A673 (cell line): Measurements from ENCODE around the gene NPPC. TPM values are rescaled to one million over a fixed set of nuclear protein-coding genes. Genes with fewer than 3 reads are reported as not detected.

Source experiments
- BruUV-seq: library from RNA; stranded (reverse); fragments of 400-500 nt; replicated peaks from 2 replicates; lab custom pipeline; 2021; lab: Mats Ljungman, UMichigan
- CTCF ChIA-PET: fragments of 300-600 bp; sonication (Branson Sonifier 250); formaldehyde crosslinking; loops from one replicate; lab custom pipeline; 2022; ENCODE audit warnings: antibody characterized with exemption; lab: Charles Lee
- POLR2A ChIA-PET: fragments of 300-600 bp; sonication (Branson Sonifier 250); formaldehyde crosslinking; loops from one replicate; lab custom pipeline; 2022; ENCODE audit warnings: antibody characterized with exemption; ENCODE audit not compliant: low non-redundant PET; lab: Charles Lee
- DNase-seq: peaks from one replicate; pipeline ENCODE4 v3.0.0-alpha.2; 2015; ENCODE audit warnings: low spot score
- H3K27ac ChIP-seq: fragments of 200-600 bp; sonication (generic); 2 replicates; pipeline ENCODE4 v1.5.1; 2016; ENCODE audit warnings: mixed run types, low read depth, mild to moderate bottlenecking, mixed read lengths, antibody characterized with exemption, low read length; ENCODE audit not compliant: poor library complexity, severe bottlenecking
- H3K27me3 ChIP-seq: fragments of 200-600 bp; sonication (generic); replicated peaks from 2 replicates; pipeline ENCODE4 v1.6.1; 2017; ENCODE audit warnings: mixed run types, low read depth, mild to moderate bottlenecking, mixed read lengths, antibody characterized with exemption, low read length; ENCODE audit not compliant: insufficient read depth, poor library complexity
- H3K36me3 ChIP-seq: fragments of 200-600 bp; sonication (generic); 2 replicates; pipeline ENCODE4 v1.6.1; 2016; ENCODE audit warnings: mixed run types, mild to moderate bottlenecking, mixed read lengths, antibody characterized with exemption, low read length; ENCODE audit not compliant: insufficient read depth, poor library complexity, severe bottlenecking
- H3K4me1 ChIP-seq: fragments of 200-600 bp; sonication (generic); 2 replicates; pipeline ENCODE4 v1.6.1; 2017; ENCODE audit warnings: mixed run types, mild to moderate bottlenecking, mixed read lengths, antibody characterized with exemption, low read length; ENCODE audit not compliant: insufficient read depth, poor library complexity, severe bottlenecking
- H3K4me3 ChIP-seq: fragments of 200-600 bp; sonication (generic); 2 replicates; pipeline ENCODE4 v1.5.1; 2016; ENCODE audit warnings: low read depth, mixed run types, mild to moderate bottlenecking, mixed read lengths, low read length; ENCODE audit not compliant: poor library complexity, severe bottlenecking
- H3K9me3 ChIP-seq: fragments of 200-600 bp; sonication (generic); 2 replicates; pipeline ENCODE4 v1.6.1; 2016; ENCODE audit warnings: mixed run types, low read depth, mild to moderate bottlenecking, mixed read lengths, antibody characterized with exemption, low read length; ENCODE audit not compliant: poor library complexity, severe bottlenecking
- CTCF ChIP-seq: fragments of 300-800, 200-600 bp; sonication (generic); conservative IDR thresholded peaks from 2 replicates; pipeline ENCODE4 v1.5.1; 2017; ENCODE audit warnings: low read depth, mild to moderate bottlenecking, antibody characterized with exemption, low read length, moderate library complexity, mixed read lengths
- EZH2 ChIP-seq: fragments of 200-600 bp; sonication (generic); IDR thresholded peaks from 2 replicates; pipeline ENCODE4 v1.6.1; 2017; ENCODE audit warnings: borderline replicate concordance, low read depth, mild to moderate bottlenecking, mixed read lengths, antibody characterized with exemption, low read length; ENCODE audit not compliant: poor library complexity, severe bottlenecking
- intact Hi-C: fragments of 100-400 bp; cut with micrococcal nuclease; formaldehyde crosslinking; loops from one replicate; pipeline ENCODE4 v1.10.0; 2022; ENCODE audit not compliant: unreplicated experiment
- total RNA-seq: library from RNA; stranded (reverse); gene quantifications from 2 replicates; pipeline ENCODE4 v1.2.3, GENCODE V29; 2021

NPPC gene
- total RNA-seq, 1 experiment from 2014 or later, result not detected

GRCh38 chr2:231929961-231930592 is 3.9 kb upstream of the NPPC start:
- Histone ChIP-seq H3K27me3 (peaks cover 23% of the 10 kb centered on the region), H3K9me3 (no peaks in the 10 kb centered on the region), H3K4me1 (peaks cover 14% of the 10 kb centered on the region), H3K4me3 (no peak overlapping the region), H3K27ac (no peak overlapping the region), H3K36me3 (no peaks in the 10 kb centered on the region)
- DNase-seq, result peak; percentile 48
- intact Hi-C loops, result loop anchor here (10.0 kb wide), 1 partner anchor 365 kb away; no protein-coding TSS in a partner anchor
- BruUV-seq, result no TSS peak
- TF ChIP-seq CTCF, result peak; percentile 65
- TF ChIP-seq EZH2, result no peak
- ChIA-PET CTCF (interaction anchor here (0.5 to 1.2 kb wide), 2 partner anchors 44 to 212 kb away, joined by 3 to 4 read pairs; no protein-coding TSS in a partner anchor), POLR2A (no interaction called here)

GRCh38 chr2:231928901-231929725 is 2.9 kb upstream of the NPPC start:
- no peaks in the 10 kb centered on the region for H3K9me3 ChIP-seq
- ChIA-PET CTCF (interaction anchor here (0.5 kb wide), 1 partner anchor 45 kb away, joined by 3 read pairs; no protein-coding TSS in a partner anchor), POLR2A (no interaction called here)
- BruUV-seq, result no TSS peak
- DNase-seq, result no peak
- H3K27ac ChIP-seq, result no peak overlapping the region
- TF ChIP-seq EZH2 (no peak), CTCF (no peak)
- peaks cover 14% of the 10 kb centered on the region for H3K4me1 ChIP-seq
- no peak overlapping the region for H3K4me3 ChIP-seq
- peaks cover 32% of the 10 kb centered on the region for H3K27me3 ChIP-seq
- intact Hi-C loops, result loop anchor here (10.0 kb wide), 1 partner anchor 366 kb away; no protein-coding TSS in a partner anchor
- no peaks in the 10 kb centered on the region for H3K36me3 ChIP-seq

DNA sequence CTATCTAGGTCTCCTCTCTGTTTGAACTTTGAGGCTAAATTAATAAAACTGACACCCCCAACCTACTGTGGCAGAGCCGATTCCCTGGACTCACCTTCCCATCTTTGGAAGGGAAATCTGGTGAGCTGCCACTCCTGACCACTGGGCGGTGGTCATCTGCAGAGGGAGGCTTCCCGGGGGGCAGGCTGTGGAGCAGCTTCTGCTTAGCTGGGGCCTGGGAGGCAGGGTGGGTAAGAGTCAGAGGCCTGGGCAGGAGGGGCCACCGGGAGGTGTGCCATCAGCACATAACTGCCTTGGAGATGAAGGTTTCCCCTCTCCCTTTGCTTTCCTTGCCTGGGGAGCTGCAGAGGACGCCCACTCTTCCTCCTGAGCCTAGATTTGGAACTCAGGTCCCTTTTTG is 2.3 kb upstream of the NPPC start:
- H3K27me3 ChIP-seq, result peaks cover 37% of the 10 kb centered on the region
- no TSS peak for BruUV-seq
- POLR2A ChIA-PET, result no interaction called here

More for the DNA sequence above, 2.3 kb upstream of the NPPC start:
- Histone ChIP-seq H3K9me3 (no peaks in the 10 kb centered on the region), H3K4me1 (peaks cover 14% of the 10 kb centered on the region), H3K4me3 (no peak overlapping the region), H3K27ac (no peak overlapping the region), H3K36me3 (no peaks in the 10 kb centered on the region)
- CTCF ChIA-PET, result no interaction called here
- TF ChIP-seq CTCF (no peak), EZH2 (no peak)
- intact Hi-C loops, result loop anchor here (10.0 kb wide), 1 partner anchor 366 kb away; no protein-coding TSS in a partner anchor
- DNase-seq, result no peak
